ENCODE measurements around the gene PARD6B.

The PARD6B gene

DNA sequence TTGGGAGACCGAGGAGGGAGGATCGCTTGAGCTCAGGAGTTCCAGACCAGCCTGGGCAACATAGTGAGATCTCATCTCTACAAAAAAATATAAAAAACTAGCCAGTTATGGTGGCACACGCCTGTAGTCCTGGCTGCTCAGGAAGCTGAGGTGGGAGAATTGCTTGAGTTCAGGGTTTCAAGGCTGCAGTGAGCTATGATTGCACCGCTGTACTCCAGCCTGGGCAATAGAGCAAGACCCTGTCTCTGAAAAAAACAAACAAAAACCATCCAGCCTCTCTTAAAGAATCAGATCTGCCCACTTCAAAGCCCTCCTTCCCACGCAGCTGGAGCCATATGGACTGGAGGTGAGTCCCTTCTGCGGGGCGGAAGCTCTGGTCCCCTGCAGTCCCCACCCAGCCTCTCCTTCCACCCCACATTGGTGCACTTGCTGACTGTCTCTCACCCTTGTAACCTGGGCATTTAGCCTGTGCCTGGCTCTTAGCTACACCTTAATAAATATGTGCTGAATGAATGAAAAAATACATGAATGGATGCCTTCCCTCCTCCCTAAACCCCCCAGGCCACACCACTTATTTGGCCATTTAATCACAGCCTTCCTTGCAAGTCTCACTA is 7.2 kb upstream of the PARD6B start:
- DNase-seq: no peak

DNA sequence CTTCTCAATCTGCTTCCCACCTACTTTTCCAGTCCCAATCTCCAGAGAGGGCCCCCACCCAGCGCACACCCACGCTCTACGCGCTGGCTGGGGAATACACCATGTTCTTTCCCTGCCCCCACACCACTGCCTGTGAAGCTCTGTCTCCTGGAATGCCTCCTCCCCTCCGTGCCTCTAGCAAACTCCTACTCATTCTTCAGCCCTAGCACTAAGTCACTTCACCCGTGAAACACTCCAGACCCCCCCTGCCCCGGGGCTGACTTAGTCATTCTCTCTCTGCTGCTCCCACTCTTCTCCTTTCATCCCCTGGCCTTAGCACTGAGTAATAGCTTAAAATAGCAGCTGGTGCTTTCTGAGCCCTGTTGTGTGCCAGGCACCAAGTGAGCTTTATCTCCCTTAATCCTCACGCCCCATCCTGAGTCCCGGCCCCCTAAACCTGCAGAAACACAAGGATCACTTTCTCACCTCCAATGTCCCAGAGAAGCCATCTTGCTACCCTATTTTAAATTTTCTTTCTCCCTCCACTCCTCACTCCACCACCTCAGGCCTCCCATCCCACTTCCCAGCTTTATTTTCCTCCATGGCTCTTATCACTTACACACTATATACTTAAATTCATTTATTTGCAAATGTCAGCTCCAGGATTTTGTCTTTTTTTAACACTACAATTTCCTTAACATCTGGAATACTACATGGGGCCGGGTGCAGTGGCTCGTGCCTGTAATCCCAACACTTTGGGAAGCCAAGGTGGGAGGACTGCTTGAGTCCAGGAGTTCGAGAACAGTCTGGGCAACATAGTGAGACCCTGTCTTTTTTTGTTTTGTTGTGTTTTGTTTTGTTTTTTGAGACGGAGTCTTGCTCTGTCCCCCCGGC is 6.3 kb upstream of the PARD6B start:
- DNase-seq: peak; percentile 77 to 88

DNA sequence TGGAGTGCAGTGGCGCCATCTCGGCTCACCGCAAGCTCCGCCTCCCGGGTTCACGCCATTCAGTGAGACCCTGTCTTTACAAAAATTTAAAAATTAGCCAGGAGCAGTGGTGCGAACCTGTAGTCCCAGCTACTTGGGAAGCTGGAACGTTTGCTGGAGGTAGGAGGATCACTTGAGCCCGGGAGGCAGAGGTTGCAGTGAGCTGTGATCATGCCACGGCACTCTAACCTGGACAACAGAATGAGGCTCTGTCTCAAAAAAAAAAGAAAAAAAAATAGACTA is 5.7 kb upstream of the PARD6B start:
- DNase-seq: no peak

DNA sequence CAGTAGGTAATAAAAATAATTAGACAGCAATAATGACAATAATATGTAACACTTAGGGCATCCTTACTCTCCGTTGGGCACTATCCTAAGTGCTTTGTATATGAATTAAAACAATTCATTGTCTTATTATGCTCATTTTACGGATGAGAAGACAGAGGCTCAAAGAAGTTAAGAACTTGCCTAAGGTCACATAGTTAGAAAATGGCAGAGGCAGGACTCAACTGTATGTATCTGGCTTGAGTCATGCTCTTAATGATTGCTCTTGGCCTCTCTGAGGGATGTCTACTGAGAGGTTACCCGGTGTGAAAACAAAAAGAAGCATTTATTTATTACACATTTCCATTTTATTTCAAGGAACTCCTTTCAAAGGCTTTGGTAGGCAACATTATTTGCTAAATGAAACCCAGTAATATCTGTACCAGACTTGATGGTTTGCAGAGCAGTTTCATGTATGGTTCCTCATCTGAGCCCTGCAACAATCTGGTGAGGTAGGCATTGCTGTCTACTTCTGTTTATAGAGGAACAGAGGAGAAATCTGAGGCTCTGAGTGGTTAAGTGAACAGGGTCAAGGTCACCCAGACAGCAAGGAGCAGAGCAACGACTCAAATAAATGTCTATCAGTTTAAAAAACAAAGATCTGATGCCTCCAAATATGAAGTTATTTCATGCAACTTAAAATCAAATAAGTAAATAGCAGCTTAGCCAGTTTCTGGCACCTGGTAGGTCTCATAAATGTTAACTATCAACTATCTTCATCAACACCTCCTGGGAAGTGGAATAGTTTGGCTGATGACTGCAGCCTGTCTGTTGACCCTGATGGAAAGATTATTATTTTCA is 4.2 kb upstream of the PARD6B start:
- DNase-seq: no peak

DNA sequence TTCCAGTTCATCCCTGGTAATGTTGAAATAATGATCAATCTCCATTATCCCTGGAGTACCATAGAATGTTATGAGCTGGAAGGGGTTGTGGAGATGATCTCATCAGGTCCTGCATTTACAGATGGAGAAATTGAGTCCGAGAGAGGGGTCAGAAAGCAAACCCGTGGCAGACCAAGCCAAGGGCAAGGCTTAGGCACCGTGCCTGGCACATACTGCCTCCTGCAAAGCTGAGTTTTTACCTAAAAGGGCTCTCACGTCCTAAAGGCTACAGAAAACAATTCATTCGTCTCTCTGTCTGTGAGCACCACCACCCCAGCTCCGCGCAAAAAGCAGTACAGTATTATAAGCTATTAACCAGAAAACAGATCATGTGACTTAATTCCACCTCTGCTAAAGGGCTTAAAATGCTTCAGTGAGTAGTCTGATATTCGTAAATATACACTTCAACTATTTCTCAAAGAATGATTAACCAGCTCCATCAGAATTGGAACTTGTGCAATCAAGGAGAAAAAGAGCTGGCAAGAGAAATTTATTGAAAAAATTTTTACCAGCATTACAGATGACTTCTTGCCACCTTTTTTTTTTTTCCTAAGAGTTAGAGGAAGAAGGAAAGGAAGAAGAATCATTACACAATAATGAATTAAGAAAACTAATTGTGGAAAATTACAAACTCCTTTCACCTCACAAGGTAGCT is 3.4 kb upstream of the PARD6B start:
- no peak for DNase-seq

DNA sequence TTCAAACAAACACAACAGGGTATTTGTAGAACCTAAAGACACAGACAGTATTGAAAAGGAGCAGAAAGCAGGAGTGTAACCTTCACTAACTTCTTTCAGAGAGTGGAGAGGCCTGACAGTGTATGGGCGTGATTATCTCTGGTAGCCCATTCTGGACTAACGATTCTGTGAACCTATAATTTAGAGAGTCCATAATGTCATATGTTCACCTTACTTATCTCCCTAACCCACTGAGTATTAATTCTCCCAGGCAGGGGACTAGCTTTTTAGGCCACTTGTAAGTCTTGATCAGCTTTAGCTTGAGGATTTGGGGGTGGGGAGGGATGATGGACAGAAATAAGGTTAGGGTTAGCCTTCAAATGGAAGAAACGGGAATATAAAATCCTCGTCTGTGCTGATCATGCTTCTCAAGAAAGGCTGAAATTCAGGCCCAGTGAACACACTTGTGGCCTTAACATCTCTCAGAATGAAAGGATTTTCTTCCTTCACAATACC is 2.8 kb upstream of the PARD6B start:
- DNase-seq: no peak

DNA sequence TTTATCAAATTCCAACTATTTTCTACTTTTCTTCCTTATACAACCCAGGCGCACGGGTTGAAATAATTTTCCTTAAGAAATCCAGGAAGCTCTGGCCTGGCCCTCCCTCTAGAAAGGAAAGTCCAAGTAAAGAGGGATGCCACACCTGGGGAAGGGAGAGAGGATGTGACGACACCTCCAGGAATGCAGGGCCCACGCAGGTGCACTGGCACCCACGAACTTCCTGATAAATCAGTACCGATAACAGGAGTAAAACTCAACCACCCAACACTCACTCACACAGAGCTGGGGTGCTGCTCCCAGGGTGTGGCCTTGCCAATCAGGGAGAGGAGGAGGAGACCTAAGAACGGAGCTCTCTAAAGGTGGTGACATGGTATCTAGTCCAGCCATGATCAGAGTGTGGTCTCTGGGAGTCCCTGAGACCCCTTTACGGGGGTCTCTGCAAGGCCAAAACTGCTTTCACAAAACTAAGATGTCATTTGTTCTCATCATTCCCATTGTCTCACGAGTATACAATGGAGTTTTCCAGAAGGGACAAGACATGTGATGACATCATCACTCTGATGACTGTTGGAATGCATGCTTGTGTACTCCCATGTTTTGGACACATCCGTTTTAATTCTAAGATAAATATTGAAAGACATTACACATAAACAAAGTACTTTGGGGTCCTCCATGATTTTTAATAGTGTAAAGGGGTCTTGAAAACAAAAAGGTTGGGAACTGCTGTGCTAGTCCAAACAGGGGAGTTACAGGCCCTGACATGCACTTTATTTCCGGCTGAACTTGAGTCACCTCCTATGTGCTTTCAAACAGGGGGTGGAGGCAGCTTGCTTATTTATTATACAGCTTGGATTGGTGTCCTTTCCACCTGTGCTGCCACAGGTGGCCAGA is 2.2 kb upstream of the PARD6B start:
- no peak for DNase-seq

DNA sequence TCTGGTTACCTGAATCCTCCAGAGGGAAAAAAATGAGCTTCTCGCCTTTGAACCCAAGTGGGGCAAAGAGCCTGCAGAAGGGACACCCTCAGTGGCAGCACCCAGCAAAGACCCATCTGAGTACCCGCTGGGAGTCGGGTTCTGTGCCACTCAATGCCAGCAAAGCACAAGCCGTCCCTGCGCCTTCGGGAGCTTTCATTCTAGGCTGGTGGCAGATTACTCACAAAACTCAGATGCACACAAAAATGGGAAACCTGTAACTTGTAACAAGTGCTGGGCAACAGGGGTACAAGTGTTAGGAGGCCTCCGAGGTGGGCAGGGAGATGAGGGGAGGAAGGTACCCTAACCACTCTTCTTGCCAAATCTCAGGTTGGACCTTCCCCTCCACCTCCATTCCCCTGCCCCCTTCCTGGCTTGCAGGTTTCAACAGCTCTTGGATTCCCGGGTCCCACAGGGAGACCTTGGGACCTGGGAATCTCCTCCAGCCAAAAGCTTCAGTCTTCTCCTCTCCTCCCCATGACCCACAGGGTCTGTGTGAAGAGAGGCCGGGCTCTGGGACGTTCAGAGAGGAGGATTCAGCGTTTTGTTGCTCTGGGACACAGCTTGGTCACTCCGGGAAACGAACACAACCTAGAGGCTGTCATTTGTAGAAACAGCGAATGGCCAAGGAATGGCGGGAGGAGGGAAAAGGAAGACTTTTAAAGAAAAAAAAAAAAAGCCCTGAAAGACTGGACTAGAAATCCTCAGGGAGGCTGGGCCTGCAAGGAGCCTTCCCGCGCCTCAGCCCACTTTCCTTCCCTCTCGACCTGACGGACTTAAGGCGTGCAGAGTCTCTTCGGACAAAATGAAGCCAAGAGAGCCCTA is 1.2 kb upstream of the PARD6B start:
- no peak for DNase-seq

DNA sequence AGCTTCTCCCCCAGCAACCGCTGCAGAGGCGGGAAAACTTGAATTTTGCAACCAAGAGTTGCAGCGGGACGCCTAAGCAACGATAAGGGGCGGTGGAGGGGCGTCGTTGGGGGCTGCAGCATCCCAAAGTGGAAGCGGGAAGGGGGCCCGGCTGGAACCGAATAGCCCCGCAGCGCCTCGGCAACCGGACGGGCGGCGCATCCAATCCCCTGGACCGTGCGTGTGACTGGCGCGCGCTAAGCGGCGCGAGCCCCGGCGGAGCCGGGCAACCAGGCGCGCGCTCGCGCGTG is 670 bp upstream of the PARD6B start:
- no peak for DNase-seq

DNA sequence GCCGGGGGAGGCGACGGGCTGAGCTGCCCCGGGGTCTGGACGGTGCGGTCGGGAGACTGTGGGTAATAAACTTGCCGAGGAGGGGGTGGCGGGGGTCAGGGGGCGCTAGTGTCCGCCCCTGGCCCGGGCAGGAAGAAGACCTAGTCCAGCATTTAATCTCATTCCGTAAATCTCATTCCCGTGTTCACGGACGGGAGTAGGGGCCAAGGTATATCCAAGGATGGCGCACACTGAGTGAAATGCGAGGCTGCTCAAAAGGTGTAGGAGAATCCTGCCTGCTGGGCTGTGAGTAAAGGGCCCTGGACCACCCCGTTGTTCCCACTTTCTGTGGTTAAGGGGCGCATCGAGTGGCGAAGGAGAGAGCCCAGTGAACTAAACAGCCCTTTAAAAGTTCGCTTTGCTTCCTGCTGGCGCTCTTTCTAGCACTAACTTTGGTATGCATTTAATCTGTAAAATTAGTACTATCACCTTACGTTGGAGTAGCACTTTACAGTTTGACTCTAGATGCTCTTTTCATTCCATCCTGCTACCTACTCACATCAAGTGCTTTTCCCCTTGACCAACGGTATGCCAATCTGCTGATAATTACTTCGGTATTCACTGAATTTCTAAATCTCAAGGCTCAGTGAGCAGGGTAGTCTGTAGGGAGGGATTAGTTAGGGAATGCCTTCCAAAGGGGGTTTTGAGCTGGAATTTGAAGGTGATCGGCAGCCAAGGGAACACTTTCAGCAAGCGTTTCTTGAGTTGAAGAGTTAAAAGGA is 730 bp downstream of the PARD6B start:
- peak in 1 of 2 donors; percentile 15 for DNase-seq

DNA sequence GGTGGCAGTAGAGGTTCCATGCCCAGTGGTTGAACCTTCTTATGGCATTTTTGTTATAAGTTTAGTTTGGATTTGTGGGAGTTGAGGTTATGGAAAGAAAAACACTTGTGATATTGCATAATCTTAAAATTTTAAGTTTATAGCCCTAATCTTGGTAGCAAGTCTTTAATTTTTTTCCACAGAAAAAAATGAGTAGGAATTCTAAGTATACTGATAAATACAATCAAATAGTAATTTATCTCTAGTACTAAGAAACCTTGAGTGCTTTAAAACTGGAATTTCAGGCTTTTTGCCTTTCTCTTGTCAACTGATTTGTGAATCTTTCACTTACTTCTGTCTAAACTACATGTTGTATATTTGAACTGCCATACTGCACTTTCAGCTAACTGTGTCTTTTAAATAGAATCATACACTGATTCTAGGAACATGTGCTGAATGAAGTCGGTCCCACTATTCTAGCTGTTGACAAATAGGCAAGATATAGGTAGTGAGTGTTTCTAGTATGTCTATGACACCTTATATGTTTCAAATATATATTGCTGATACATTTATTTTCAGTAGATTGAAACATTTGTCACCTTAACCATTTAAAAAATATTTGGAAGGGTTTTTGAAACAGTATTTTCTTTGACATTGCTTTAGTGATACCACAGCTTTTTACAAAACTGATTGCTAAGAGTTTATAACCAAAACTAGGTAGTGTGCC is 2.4 kb downstream of the PARD6B start:
- DNase-seq: no peak

DNA sequence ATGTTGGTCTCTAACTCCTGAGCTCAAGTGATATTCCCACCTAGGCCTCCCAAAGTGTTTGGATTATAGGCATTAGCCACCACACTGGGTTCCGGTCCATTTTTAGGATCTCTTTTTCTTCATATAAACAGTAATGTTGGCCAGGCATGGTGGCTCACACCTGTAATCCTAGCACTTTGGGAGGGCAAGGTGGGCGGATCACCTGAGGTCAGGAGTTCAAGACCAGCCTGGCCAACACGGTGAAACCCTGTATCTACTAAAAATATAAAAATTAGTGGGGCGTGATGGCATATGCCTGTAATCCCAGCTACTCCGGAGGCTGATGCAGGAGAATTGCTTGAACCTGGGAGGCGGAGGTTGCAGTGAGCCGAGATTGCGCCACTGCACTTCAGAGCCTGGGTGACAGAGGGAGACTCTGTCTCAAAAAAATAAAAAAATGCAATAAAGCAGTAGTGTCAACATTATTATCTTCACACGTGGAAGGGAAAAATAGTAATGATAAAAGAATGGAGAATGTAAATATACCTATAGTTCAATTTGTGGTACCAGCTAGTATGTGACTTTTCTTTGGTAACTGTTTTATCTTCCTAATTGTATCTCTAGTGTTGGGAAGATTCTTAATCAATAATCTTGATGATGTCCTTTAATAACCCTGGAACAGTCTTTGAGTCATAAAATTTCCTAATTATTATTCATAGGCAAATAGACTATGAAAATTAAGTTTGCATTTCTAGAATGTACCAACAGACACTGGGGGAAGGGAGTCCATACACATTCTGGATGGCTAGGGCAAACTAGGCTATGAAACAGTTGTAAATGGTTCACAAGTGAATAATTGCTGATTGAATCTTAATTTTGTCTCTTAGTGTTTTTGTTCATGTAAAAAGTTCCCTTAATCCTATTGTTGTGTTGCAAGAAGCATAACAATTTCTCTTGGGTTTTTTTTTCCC is 3.6 kb downstream of the PARD6B start:
- DNase-seq: no peak

DNA sequence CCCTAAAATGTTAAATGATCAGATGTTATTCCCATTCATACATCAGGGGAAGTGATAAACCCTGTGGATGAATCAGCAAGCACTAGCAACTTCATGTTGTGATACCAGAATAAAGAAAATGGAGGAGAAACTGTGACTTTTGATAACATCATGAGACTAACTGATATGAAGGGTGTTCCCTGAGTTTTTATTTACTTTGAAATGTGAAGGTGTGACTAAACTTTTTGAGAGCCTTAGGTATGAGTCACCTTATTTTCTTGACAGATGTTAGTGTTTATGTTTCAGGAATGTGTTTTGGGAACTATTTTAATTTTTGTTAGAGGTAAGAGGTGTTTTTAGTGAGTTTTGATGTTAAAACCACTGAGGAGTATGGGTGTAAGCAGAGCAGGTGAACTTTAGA is 4.4 kb downstream of the PARD6B start:
- DNase-seq: no peak

DNA sequence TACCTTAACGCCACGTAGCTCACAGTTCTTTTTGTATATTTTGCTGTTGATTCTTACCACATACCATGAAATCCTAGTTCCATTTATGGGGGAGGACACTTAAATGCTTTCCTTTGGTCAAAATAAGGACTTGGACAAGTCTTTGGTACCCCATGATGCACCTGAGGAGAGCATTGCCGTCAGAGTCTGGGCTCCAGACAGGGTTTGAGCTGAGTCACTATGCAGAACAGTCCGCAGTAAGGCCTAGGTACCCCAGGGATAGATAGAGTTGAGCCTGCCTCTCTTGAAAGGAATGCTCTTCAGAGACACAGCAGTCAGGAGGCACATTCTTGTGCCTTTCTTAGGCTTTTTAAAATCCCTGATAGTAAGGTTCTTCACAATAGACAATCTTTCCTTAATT is 6.0 kb downstream of the PARD6B start:
- DNase-seq: no peak

DNA sequence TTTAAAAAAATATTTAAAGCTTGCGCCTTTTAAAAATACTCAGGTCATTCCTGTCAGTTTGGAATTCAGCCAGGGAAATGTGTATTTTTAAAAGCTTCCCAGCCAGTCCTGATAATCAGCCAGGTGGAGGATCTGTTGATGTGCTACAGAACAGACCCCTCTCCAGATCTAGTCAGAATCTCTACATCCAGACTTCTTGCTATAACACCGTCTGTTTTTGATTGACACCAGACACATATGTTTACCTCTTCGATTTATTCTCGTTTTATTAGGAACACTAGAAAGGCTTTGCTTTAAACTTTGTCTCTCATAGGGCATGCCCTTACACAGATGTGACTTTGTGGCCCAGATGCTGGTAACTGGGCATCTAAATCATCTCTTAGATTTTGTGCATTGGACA is 11.7 kb downstream of the PARD6B start:
- DNase-seq: no peak

DNA sequence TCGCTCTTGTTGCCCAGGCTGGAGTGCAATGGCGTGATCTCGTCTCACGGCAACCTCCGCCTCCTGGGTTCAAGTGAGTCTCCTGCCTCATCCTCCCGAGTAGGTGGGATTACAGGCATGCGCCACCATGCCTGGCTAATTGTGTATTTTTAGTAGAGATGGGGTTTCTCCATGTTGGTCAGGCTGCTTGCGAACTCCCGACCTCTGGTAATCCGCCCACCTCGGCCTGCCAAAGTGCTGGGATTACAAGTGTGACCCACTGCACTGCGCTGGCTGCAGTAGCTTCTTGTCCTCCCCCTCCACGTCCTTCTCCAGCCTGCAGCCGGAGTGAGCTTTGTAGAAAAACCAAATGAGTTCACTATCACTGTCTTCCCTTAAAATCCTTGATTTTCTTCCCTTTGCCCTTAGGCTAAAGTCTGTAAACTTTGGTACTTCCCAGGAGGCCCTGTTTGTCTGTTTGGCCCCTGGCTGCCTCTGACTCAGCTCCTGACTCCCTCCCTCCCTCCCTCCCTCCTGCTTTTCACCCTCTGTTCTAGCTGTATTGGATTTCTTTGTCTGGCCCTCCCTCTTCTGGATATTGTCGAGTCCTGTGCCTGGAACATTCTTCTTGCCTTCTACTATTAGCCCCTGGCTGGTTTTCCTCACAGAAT is 12.9 kb downstream of the PARD6B start:
- no peak for DNase-seq

DNA sequence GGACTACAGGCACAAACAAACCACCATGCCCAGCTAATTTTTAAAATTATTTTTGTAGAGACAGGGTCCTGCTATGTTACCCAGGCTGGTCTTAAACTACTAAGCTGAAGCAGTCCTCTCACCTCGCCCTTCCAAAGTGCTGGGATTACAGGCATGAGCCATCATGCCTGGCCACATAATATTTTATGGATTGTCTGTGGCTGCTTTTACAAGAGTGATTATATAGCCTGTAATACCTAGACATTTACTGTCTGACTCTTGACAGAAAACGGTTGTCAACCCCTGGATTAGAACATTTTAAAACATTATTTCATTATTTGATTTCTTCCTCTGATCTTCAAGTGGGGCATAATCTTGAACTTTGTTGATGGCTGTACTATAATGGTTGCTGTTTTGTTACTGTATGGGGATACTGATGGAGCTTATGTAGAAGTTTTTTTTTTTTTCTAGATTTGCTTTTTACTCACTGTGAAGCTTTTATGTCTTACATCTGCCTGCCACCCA is 14.3 kb downstream of the PARD6B start:
- no peak for DNase-seq
